Ishikawa (cell line): ENCODE results near the gene NLGN1.

Experiments used
- CEBPB ChIP-seq: IDR thresholded peaks from 2 replicates; pipeline ENCODE4 v1.6.1; 2012
- CREB1 ChIP-seq: IDR thresholded peaks from 2 replicates; pipeline ENCODE4 v1.6.1; 2012; ENCODE audit warnings: low read depth
- EGR1 ChIP-seq: IDR thresholded peaks from 2 replicates; pipeline ENCODE4 v1.6.1; 2012
- EP300 ChIP-seq: IDR thresholded peaks from 2 replicates; pipeline ENCODE4 v1.6.1; 2012; ENCODE audit warnings: borderline replicate concordance
- FOXM1 ChIP-seq: IDR thresholded peaks from 2 replicates; pipeline ENCODE4 v1.6.1; 2012; ENCODE audit warnings: low read depth, borderline replicate concordance
- MAX ChIP-seq: IDR thresholded peaks from 2 replicates; pipeline ENCODE4 v1.6.1; 2012
- NFIC ChIP-seq: IDR thresholded peaks from 2 replicates; pipeline ENCODE4 v1.6.1; 2012
- RAD21 ChIP-seq: IDR thresholded peaks from 2 replicates; pipeline ENCODE4 v1.6.1; 2012; ENCODE audit warnings: low read depth
- REST ChIP-seq: IDR thresholded peaks from 2 replicates; pipeline ENCODE4 v1.6.1; 2012; ENCODE audit warnings: low read depth, mild to moderate bottlenecking
- TAF1 ChIP-seq: IDR thresholded peaks from 2 replicates; pipeline ENCODE4 v1.6.1; 2012; ENCODE audit warnings: low read depth, mild to moderate bottlenecking
- TCF12 ChIP-seq: IDR thresholded peaks from 2 replicates; pipeline ENCODE4 v1.6.1; 2012; ENCODE audit warnings: low read depth
- TEAD4 ChIP-seq: IDR thresholded peaks from 2 replicates; pipeline ENCODE4 v1.6.1; 2012
- YY1 ChIP-seq: IDR thresholded peaks from 2 replicates; pipeline ENCODE4 v1.6.1; 2012; ENCODE audit warnings: low read depth
- ZBTB7A ChIP-seq: IDR thresholded peaks from 2 replicates; pipeline ENCODE4 v1.6.1; 2012; ENCODE audit warnings: low read depth
- TF ChIP-seq, protein P1 (sequence below): IDR thresholded peaks from 2 replicates; pipeline ENCODE4 v1.6.1; 2012

Gene NLGN1

DNA sequence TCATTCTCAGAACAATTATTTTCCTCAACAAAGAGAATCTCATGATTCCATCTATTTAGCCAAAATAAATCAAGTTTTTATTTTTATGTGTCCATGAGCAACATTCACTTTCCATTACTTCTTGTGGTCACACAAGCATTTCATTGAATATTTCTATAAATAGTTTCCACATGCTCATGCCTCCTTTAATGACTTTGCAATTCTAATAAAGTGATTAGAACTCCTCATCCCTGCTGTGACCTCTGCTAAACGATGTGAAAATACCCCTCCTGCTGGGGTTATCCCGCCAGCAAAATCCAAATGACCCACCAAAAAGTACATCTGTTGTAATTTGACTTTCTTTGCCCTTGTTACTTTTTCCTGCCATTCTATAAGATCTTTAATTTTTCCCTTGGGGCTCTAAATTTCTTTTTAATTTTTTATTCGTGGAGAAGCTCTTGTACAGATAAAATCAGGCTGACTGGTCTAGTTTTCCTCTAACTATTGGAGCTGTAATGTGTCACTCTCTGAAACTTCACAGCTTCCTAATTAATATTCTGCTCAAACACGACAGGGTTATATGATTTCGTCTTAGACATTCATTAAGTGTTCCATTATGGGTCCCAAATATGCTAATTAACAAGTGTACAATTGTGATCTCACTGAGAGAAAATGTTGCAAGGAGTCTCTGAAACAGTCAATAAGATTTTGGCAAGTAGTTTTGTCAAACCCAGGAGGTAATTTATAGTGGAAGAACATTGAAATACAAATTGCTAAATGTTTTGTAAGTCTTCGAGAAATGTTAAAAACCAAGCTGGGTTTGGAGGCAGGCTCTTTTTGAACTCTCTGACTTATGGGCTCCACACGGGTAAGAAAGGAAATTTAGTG lies 928.5 kb downstream of the NLGN1 start:
- TF ChIP-seq CREB1 (no peak), MAX (no peak), EP300 (no peak), EGR1 (no peak), ZBTB7A (no peak), CEBPB (no peak), NFIC (no peak), TEAD4 (no peak), TCF12 (no peak), TAF1 (no peak), YY1 (no peak)

DNA sequence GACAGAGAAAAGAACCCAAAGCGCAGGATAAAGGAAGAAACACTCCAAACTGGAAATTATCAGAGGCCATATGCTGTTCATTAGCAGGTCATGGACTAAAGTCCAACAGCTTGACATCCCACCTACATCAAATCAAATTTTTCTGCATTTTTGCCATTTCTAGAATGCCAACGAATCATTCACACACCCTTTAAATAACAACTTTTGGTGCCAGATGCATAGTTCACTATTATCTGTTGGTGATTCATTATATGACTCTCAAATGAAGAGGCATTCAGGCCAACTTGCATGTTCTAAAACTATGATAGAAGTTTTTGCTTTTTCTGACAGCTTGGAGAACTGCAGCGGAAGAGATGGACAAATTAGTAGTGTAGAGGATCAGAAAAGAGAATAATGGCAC lies 931.8 kb downstream of the NLGN1 start:
- TF ChIP-seq, protein P1, sequence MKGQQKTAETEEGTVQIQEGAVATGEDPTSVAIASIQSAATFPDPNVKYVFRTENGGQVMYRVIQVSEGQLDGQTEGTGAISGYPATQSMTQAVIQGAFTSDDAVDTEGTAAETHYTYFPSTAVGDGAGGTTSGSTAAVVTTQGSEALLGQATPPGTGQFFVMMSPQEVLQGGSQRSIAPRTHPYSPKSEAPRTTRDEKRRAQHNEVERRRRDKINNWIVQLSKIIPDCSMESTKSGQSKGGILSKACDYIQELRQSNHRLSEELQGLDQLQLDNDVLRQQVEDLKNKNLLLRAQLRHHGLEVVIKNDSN = no peak

DNA sequence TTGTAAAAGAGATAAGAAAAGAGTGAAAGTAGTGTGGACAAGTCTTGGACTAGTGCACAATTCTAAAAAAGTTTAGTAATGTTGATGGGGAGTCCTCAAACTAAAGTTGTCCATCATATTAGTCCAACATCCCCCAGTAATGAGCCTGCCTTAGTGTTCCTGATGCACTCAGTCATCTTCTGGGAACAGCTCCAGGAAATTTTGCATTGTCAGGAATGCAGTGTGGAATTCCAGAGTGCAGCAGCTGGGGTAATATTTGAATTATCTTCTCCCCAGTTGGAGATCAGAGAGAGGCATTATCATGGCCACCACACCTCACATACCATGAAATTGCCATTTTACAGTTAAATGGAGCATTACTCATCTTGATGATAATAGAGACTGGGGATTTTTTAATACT lies 932.8 kb downstream of the NLGN1 start:
- TF ChIP-seq, protein P1 = no peak
- peak; percentile 72 for TF ChIP-seq TEAD4
- TF ChIP-seq EGR1 = no peak
- peak; percentile 53; the same call in 1 of the 2 replicates for TF ChIP-seq NFIC
- no peak for TF ChIP-seq CREB1
- no peak for TF ChIP-seq YY1
- no peak for TF ChIP-seq ZBTB7A
- TF ChIP-seq TCF12 = no peak

DNA sequence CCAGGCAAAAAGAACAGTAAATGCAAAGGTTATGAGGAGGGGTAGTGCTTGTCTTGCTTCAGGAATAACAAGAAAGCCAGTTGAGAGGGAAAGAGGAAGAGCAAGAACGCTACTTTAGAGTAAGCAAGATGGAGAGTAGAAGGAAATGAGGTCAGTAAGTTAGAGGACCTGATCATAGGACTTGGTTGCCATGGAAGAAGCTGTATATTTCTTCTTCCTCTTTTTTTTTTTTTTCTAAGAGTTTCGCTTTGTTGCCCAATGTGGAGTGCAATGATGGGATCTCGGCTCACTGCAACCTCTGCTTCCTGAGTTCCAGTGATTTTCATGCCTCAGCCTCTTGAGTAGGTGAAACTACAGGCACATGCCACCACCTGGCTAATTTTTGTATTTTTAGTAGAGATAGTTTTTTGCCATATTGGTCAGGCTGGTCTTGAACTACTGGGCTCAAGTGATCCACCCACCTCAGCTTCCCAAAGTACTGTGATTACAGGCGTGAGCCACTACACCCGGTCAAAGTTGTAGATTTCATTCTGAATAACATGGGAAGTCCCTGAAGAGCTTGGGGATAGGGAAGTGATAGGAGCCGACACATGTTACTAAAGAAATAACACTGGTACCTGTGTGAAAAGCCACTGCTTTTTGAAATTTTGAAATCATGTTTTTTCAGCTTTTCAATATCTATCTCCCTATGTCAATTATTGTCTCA lies 933.7 kb downstream of the NLGN1 start:
- TF ChIP-seq RAD21 (no peak), FOXM1 (no peak), EP300 (no peak), TCF12 (no peak), YY1 (no peak), ZBTB7A (no peak), CEBPB (no peak), MAX (no peak), TEAD4 (no peak), NFIC (no peak), CREB1 (no peak), EGR1 (no peak), REST (no peak)
- TF ChIP-seq, protein P1 = no peak

GRCh38 chr3:174332391-174332790 lies 934.8 kb downstream of the NLGN1 start:
- TF ChIP-seq MAX (no peak), YY1 (no peak), REST (no peak), CEBPB (no peak), NFIC (no peak), RAD21 (no peak), ZBTB7A (no peak), TAF1 (no peak), CREB1 (no peak), EP300 (no peak)
- TF ChIP-seq, protein P1 = no peak
